GM12872 (cell line): ENCODE data around the gene ZNF362.

Experiments
- CTCF ChIP-seq: IDR thresholded peaks from 3 replicates; pipeline ENCODE4 v1.5.1; 2011; ENCODE audit warnings: low read depth, mild to moderate bottlenecking, low read length, moderate library complexity; ENCODE audit not compliant: insufficient read depth

The ZNF362 gene

GRCh38 chr1:33348676-33349080, 92.4 kb downstream of the ZNF362 start:
- TF ChIP-seq CTCF = no peak

- no peak for TF ChIP-seq CTCF
Measured at GRCh38 chr1:33349081-33349759, 92.9 kb downstream of the ZNF362 start.

GRCh38 chr1:33349778-33350610, 93.7 kb downstream of the ZNF362 start:
- TF ChIP-seq CTCF = no peak
